SU-DHL-6 (cell line): ENCODE data around the gene GPR62.
"Not testable (repeated sequence)": the region's sequence is repeated elsewhere in the genome, so short reads cannot be mapped to it uniquely, and the experiment has no call there.

ENCODE experiments used
- CTCF ChIP-seq: fragments of 200-600 bp; sonication (generic); IDR thresholded peaks from one replicate; pipeline ENCODE4 v1.5.1; 2017; ENCODE audit warnings: antibody characterized with exemption, mild to moderate bottlenecking, low read length, moderate library complexity; ENCODE audit not compliant: insufficient read depth, poor library complexity, severe bottlenecking
- EZH2phosphoT487 ChIP-seq: fragments of 200-600 bp; sonication (generic), shearing (Covaris generic); conservative IDR thresholded peaks from 2 replicates; pipeline ENCODE4 v1.6.1; 2018; ENCODE audit warnings: mild to moderate bottlenecking, antibody characterized with exemption, low read length, moderate library complexity, mixed read lengths

GRCh38 chr3:51990501-51990971 lies 35.4 kb downstream of the GPR62 start:
- not testable (repeated sequence) for TF ChIP-seq CTCF, EZH2phosphoT487
